ENCODE data around the gene EHMT1. TPM values are rescaled to one million over a fixed set of nuclear protein-coding genes. Genes with fewer than 3 reads are reported as not detected.
"Not testable (repeated sequence)": the region's sequence is repeated elsewhere in the genome, so short reads cannot be mapped to it uniquely, and the experiment has no call there.

EHMT1 gene
- total RNA-seq, 1 donor: 43.6 TPM

- TF ChIP-seq, protein P1, sequence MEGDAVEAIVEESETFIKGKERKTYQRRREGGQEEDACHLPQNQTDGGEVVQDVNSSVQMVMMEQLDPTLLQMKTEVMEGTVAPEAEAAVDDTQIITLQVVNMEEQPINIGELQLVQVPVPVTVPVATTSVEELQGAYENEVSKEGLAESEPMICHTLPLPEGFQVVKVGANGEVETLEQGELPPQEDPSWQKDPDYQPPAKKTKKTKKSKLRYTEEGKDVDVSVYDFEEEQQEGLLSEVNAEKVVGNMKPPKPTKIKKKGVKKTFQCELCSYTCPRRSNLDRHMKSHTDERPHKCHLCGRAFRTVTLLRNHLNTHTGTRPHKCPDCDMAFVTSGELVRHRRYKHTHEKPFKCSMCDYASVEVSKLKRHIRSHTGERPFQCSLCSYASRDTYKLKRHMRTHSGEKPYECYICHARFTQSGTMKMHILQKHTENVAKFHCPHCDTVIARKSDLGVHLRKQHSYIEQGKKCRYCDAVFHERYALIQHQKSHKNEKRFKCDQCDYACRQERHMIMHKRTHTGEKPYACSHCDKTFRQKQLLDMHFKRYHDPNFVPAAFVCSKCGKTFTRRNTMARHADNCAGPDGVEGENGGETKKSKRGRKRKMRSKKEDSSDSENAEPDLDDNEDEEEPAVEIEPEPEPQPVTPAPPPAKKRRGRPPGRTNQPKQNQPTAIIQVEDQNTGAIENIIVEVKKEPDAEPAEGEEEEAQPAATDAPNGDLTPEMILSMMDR (IDR thresholded peaks at IDR 0.05; ENCODE audit: insufficient read depth, low read depth, low read length): no peak
- DNase-seq (ENCODE audit: low read depth): peak; percentile 56
- peak overlapping the region; percentile 86 for H3K4me3 ChIP-seq (ENCODE audit: low read depth, low read length)
Measured at GRCh38 chr9:137619240-137620047, 639 bp downstream of the EHMT1 start.

DNA sequence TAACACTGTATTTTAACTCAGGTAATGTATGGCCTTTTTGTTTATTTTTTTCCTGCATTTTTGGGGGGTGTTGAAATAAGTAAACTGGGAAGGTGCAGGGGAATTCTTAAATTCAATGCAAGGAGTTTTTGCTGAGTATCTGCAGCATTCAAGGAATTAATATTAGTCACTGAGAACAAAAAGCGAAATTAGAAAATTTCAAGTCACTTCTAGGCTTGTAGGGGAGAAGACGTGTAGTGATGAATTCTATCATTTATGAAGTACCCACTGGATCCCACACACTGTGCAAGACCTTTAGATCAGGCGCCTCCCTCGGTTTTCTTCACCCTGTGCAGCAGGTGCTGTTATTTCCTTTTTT is 1.2 kb downstream of the EHMT1 start:
- DNase-seq (ENCODE audit: low read depth): no peak
- TF ChIP-seq, protein P1 (IDR thresholded peaks at IDR 0.05; ENCODE audit: insufficient read depth, low read depth, low read length): no peak

GRCh38 chr9:137620581-137620980 is 1.8 kb downstream of the EHMT1 start:
- DNase-seq (ENCODE audit: low read depth): no peak
- no peak overlapping the region for H3K4me3 ChIP-seq (ENCODE audit: low read depth, low read length)
- TF ChIP-seq, protein P1 (IDR thresholded peaks at IDR 0.05; ENCODE audit: insufficient read depth, low read depth, low read length): no peak

More for the DNA sequence above, 1.2 kb downstream of the EHMT1 start:
- peak overlapping the region; percentile 86 for H3K4me3 ChIP-seq (ENCODE audit: low read depth, low read length)

GRCh38 chr9:137621131-137621757 is 2.4 kb downstream of the EHMT1 start:
- peak; percentile 17 for DNase-seq (ENCODE audit: low read depth)
- H3K4me3 ChIP-seq (ENCODE audit: low read depth, low read length): no peak overlapping the region
- TF ChIP-seq, protein P1 (IDR thresholded peaks at IDR 0.05; ENCODE audit: insufficient read depth, low read depth, low read length): peak; percentile 38

DNA sequence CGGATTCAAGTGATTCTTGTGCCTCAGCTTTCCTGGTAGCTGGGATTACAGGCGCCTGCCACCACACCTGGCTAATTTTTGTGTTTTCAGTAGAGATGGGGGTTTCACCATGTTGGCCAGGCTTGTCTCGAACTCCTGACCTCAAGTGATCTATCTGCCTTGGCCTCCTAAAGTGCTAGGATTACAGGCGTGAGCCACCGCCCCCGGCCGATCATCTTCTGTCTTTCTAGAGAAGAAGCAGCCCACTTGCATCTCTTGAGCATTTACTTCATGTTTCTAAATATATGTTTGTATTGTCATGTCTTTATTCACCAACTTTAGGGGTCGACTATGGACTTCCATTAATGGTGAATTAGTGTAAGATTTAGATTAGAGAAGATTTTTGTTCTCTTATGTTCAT is 3.4 kb downstream of the EHMT1 start:
- not testable (repeated sequence) for DNase-seq (ENCODE audit: low read depth)

GRCh38 chr9:137626464-137626863 is 7.7 kb downstream of the EHMT1 start:
- H3K4me3 ChIP-seq (ENCODE audit: low read depth, low read length): no peak overlapping the region
- TF ChIP-seq, protein P1 (IDR thresholded peaks at IDR 0.05; ENCODE audit: insufficient read depth, low read depth, low read length): no peak
- no peak for DNase-seq (ENCODE audit: low read depth)

More for the DNA sequence above, 3.4 kb downstream of the EHMT1 start:
- H3K4me3 ChIP-seq (ENCODE audit: low read depth, low read length): not testable (repeated sequence)

DNA sequence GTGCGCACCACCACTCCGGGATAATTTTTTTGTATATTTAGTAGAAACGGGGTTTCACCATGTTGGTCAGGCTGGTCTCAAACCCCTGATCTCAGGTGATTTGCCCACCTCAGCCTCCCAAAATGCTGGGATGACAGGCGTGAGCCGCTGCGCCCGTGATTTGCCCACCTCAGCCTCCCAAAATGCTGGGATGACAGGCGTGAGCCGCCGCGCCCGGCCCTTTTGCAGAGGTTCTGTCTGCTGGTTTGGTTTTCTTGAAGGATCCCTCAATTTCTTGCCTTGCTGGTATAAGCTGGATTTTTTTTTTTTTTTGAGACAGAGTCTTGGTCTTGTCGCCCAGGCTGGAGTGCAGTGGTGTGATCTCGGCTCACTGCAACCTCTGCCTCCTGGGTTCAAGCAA is 8.6 kb downstream of the EHMT1 start:
- not testable (repeated sequence) for DNase-seq (ENCODE audit: low read depth); H3K4me3 ChIP-seq (ENCODE audit: low read depth, low read length)

- TF ChIP-seq, protein P1 (IDR thresholded peaks at IDR 0.05; ENCODE audit: insufficient read depth, low read depth, low read length): no peak
- DNase-seq (ENCODE audit: low read depth): peak; percentile 20
- H3K4me3 ChIP-seq (ENCODE audit: low read depth, low read length): no peak overlapping the region
Measured at GRCh38 chr9:137630126-137630525, 11.3 kb downstream of the EHMT1 start.
